ENCODE results near the gene INMT.
"Not testable (repeated sequence)": the region's sequence is repeated elsewhere in the genome, so short reads cannot be mapped to it uniquely, and the experiment has no call there.

INMT gene

GRCh38 chr7:30751696-30752273 is at the start of gene INMT:
Gene INMT, plus strand, starts transcription at chr7:30752135. Its CDS starts 16 bp downstream, at chr7:30752151.
- DNase-seq = no peak

GRCh38 chr7:30702200-30702599 is 49.7 kb upstream of the INMT start:
- no peak for DNase-seq

- no peak for DNase-seq
Measured at GRCh38 chr7:30703756-30704155, 48.2 kb upstream of the INMT start.

GRCh38 chr7:30705008-30705407 is 46.9 kb upstream of the INMT start:
- DNase-seq = no peak

- DNase-seq = no peak
Measured at GRCh38 chr7:30705596-30705995, 46.3 kb upstream of the INMT start.

GRCh38 chr7:30706316-30706715 is 45.6 kb upstream of the INMT start:
- DNase-seq = no peak

- DNase-seq = no peak
Measured at GRCh38 chr7:30706908-30707307, 45.0 kb upstream of the INMT start.

- DNase-seq = no peak
Measured at GRCh38 chr7:30707391-30708357, 44.3 kb upstream of the INMT start.

GRCh38 chr7:30708412-30708811 is 43.5 kb upstream of the INMT start:
- no peak for DNase-seq

- DNase-seq = no peak
Measured at GRCh38 chr7:30708983-30709382, 43.0 kb upstream of the INMT start.

GRCh38 chr7:30709549-30709948 is 42.4 kb upstream of the INMT start:
- no peak for DNase-seq

- DNase-seq = no peak
Measured at GRCh38 chr7:30710669-30711068, 41.3 kb upstream of the INMT start.

GRCh38 chr7:30713392-30713791 is 38.5 kb upstream of the INMT start:
- no peak for DNase-seq

GRCh38 chr7:30714129-30714528 is 37.8 kb upstream of the INMT start:
- DNase-seq = no peak

- DNase-seq = no peak
Measured at GRCh38 chr7:30717181-30717580, 34.8 kb upstream of the INMT start.

GRCh38 chr7:30719434-30719833 is 32.5 kb upstream of the INMT start:
- not testable (repeated sequence) for DNase-seq

- no peak for DNase-seq
Measured at GRCh38 chr7:30721211-30721610, 30.7 kb upstream of the INMT start.

GRCh38 chr7:30722187-30722586 is 29.7 kb upstream of the INMT start:
- no peak for DNase-seq

GRCh38 chr7:30722671-30723070 is 29.3 kb upstream of the INMT start:
- no peak for DNase-seq

GRCh38 chr7:30723776-30724175 is 28.2 kb upstream of the INMT start:
- DNase-seq = no peak

GRCh38 chr7:30726296-30727006 is 25.5 kb upstream of the INMT start:
- no peak for DNase-seq

GRCh38 chr7:30727061-30727945 is 24.6 kb upstream of the INMT start:
- DNase-seq = no peak
